OCI-LY7 (cell line): ENCODE results near the gene PLA2G4B. TPM values are rescaled to one million over a fixed set of nuclear protein-coding genes. Genes with fewer than 3 reads are reported as not detected.

Source experiments
- BruUV-seq: library from RNA; stranded (reverse); fragments of 400-500 nt; replicated peaks from 2 replicates; lab custom pipeline; 2021; lab: Mats Ljungman, UMichigan
- CTCF ChIA-PET: fragments of 300-600 bp; sonication (Branson Sonifier 250); formaldehyde crosslinking; loops from one replicate; lab custom pipeline; 2022; ENCODE audit warnings: antibody characterized with exemption; ENCODE audit not compliant: unreplicated experiment; lab: Charles Lee
- POLR2A ChIA-PET: fragments of 300-600 bp; sonication (Branson Sonifier 250); formaldehyde crosslinking; loops from one replicate; lab custom pipeline; 2022; ENCODE audit warnings: antibody characterized with exemption; lab: Charles Lee
- DNase-seq: peaks from one replicate; pipeline ENCODE4 v3.0.0-alpha.2; 2015; ENCODE audit warnings: low spot score
- H2AFZ ChIP-seq: fragments of 200-600 bp; sonication (generic), shearing (Covaris generic); 2 replicates; pipeline ENCODE4 v1.6.1; 2014; ENCODE audit warnings: mild to moderate bottlenecking, antibody characterized with exemption, low read length, moderate library complexity
- H3K27ac ChIP-seq: fragments of 200-600 bp; sonication (generic); 2 replicates; pipeline ENCODE4 v1.5.1; 2014; ENCODE audit warnings: mixed run types, low read depth, mild to moderate bottlenecking, moderate library complexity, low read length, inconsistent platforms; ENCODE audit not compliant: poor library complexity, severe bottlenecking
- H3K36me3 ChIP-seq: fragments of 200-600 bp; sonication (generic); 2 replicates; pipeline ENCODE4 v1.6.1; 2014; ENCODE audit warnings: mild to moderate bottlenecking, antibody characterized with exemption, low read length, moderate library complexity, mixed read lengths; ENCODE audit not compliant: insufficient read depth
- H3K4me1 ChIP-seq: fragments of 200-600 bp; sonication (generic); 2 replicates; pipeline ENCODE4 v1.5.1; 2014; ENCODE audit warnings: mild to moderate bottlenecking, low read length; ENCODE audit not compliant: insufficient read depth, poor library complexity, severe bottlenecking
- H3K4me2 ChIP-seq: fragments of 200-600 bp; sonication (generic); 2 replicates; pipeline ENCODE4 v1.6.1; 2014; ENCODE audit warnings: mild to moderate bottlenecking, low read length
- H3K4me3 ChIP-seq: fragments of 200-600 bp; sonication (generic); 2 replicates; pipeline ENCODE4 v1.5.1; 2014; ENCODE audit warnings: mild to moderate bottlenecking, low read depth, low read length; ENCODE audit not compliant: poor library complexity, severe bottlenecking
- H3K79me2 ChIP-seq: fragments of 200-600 bp; sonication (generic); 2 replicates; pipeline ENCODE4 v1.6.1; 2016; ENCODE audit warnings: low read depth, mild to moderate bottlenecking, low read length, moderate library complexity, mixed read lengths; ENCODE audit not compliant: insufficient read depth
- H3K9me2 ChIP-seq: fragments of 200-600 bp; sonication (generic); 2 replicates; pipeline ENCODE4 v1.6.1; 2016; ENCODE audit warnings: mild to moderate bottlenecking, low read length, mixed read lengths; ENCODE audit not compliant: insufficient read depth
- H3K9me3 ChIP-seq: fragments of 200-600 bp; sonication (generic); 2 replicates; pipeline ENCODE4 v1.6.1; 2014; ENCODE audit warnings: mild to moderate bottlenecking, mixed run types, low read length, mixed read lengths
- H4K20me1 ChIP-seq: fragments of 200-600 bp; sonication (generic); 2 replicates; pipeline ENCODE4 v1.6.1; 2014; ENCODE audit warnings: mild to moderate bottlenecking, antibody characterized with exemption, low read length, moderate library complexity, mixed read lengths; ENCODE audit not compliant: insufficient read depth
- EZH2phosphoT487 ChIP-seq: fragments of 200-600 bp; sonication (generic); IDR thresholded peaks from 2 replicates; pipeline ENCODE4 v1.6.1; 2018; ENCODE audit warnings: low read depth, borderline replicate concordance, mild to moderate bottlenecking, mixed run types, antibody characterized with exemption, low read length, moderate library complexity, mixed read lengths
- intact Hi-C: fragments of 100-400 bp; cut with micrococcal nuclease; formaldehyde crosslinking; loops from one replicate; pipeline ENCODE4 v1.10.0; 2022; ENCODE audit not compliant: unreplicated experiment
- total RNA-seq, 2 experiments: library from RNA; depleted of rRNA in 1 of 2; stranded (reverse); fragments of >200 nt in 1 of 2; shearing (Covaris generic) in 1 of 2; gene quantifications; 2 replicates each; pipeline ENCODE4 v1.2.3, GENCODE V29; 2014 to 2022
- TF ChIP-seq, protein P1 (sequence below): fragments of 200-600 bp; sonication (generic); conservative IDR thresholded peaks from 2 replicates; pipeline ENCODE4 v1.5.1; 2014; ENCODE audit warnings: mild to moderate bottlenecking, antibody characterized with exemption, low read length, moderate library complexity, mixed read lengths

Gene PLA2G4B
- total RNA-seq, 2 experiments from 2014 or later = 9.5 to 11.1 TPM

DNA sequence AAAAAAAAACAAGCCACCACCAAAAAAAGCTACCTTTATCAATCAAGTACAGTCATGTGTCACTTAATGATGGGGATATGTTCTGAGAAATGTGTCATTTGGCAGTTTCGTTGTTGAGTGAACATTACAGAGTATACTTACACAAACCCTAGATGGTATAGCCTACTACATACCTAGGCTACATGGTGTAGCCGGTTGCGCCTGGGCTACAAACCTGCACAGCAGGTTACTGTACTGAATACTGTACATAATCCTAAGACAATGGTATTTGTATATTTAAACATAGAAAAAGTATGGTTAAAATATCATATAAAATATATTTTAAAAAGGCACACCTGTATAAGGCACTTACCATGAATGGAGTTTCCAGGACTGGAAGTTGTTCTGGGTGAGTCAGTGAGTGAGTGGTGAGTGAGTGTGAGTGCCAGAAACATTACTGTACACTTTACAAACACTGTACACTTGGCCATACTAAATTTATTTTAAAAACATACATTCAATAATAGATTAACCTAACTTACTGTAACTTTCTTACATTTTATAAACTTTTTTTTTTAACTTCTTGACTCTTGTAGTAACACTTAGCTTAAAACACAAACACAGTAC, 36.7 kb upstream of the PLA2G4B start:
- intact Hi-C loops = no loop called here
- TF ChIP-seq, protein P1, sequence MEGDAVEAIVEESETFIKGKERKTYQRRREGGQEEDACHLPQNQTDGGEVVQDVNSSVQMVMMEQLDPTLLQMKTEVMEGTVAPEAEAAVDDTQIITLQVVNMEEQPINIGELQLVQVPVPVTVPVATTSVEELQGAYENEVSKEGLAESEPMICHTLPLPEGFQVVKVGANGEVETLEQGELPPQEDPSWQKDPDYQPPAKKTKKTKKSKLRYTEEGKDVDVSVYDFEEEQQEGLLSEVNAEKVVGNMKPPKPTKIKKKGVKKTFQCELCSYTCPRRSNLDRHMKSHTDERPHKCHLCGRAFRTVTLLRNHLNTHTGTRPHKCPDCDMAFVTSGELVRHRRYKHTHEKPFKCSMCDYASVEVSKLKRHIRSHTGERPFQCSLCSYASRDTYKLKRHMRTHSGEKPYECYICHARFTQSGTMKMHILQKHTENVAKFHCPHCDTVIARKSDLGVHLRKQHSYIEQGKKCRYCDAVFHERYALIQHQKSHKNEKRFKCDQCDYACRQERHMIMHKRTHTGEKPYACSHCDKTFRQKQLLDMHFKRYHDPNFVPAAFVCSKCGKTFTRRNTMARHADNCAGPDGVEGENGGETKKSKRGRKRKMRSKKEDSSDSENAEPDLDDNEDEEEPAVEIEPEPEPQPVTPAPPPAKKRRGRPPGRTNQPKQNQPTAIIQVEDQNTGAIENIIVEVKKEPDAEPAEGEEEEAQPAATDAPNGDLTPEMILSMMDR = no peak
- TF ChIP-seq EZH2phosphoT487 = no peak
- H4K20me1 ChIP-seq = no peaks in the 10 kb centered on the region
- H3K9me3 ChIP-seq = peaks cover 16% of the 10 kb centered on the region
- peaks cover 5% of the 10 kb centered on the region for H3K4me1 ChIP-seq
- peak; percentile 81 for DNase-seq
- no peak overlapping the region for H3K4me3 ChIP-seq
- H3K36me3 ChIP-seq = peaks cover 19% of the 10 kb centered on the region
- no peak overlapping the region for H3K4me2 ChIP-seq
- no peaks in the 10 kb centered on the region for H3K9me2 ChIP-seq
- ChIA-PET CTCF (no interaction called here), POLR2A (interaction anchor here (0.6 to 1.1 kb wide), 4 partner anchors 15 to 33 kb away, joined by 3 to 5 read pairs (median 3); no protein-coding TSS in a partner anchor)
- H2AFZ ChIP-seq = no peak overlapping the region
- no peak overlapping the region for H3K27ac ChIP-seq
- BruUV-seq = no TSS peak
- no peaks in the 10 kb centered on the region for H3K79me2 ChIP-seq

DNA sequence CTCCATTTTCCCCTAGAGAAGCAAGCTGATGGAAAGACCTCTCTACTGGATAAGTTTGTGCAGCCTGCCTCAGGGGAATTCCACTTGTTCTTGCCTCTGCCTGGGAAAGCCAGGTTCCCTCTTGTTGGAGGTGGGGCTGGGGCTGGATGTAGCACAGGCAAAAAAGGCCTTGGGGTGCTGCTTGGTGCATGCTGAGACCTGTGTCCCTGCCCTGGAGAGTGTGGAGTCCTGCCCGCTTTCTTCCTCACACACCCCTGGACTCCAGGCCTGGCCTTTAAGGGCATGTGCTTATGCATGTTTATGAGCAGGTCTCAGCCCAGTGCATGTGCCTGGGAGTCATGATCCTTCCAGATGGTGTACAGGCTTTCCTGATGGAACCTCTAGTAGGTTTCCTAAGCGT, 34.3 kb upstream of the PLA2G4B start:
- POLR2A ChIA-PET = no interaction called here

More for the DNA sequence above, 34.3 kb upstream of the PLA2G4B start:
- Histone ChIP-seq H3K9me2 (no peaks in the 10 kb centered on the region), H3K4me1 (peaks cover 2% of the 10 kb centered on the region), H4K20me1 (no peaks in the 10 kb centered on the region), H3K79me2 (no peaks in the 10 kb centered on the region), H3K9me3 (peaks cover 16% of the 10 kb centered on the region), H3K4me3 (no peak overlapping the region), H3K36me3 (peaks cover 19% of the 10 kb centered on the region), H3K4me2 (no peak overlapping the region), H2AFZ (no peak overlapping the region), H3K27ac (no peak overlapping the region)
- CTCF ChIA-PET = no interaction called here
- no peak for TF ChIP-seq EZH2phosphoT487
- TF ChIP-seq, protein P1 = no peak
- BruUV-seq = no TSS peak
- DNase-seq = no peak
- intact Hi-C loops = no loop called here
